ENCODE data around the gene PTPRN2.

DNA sequence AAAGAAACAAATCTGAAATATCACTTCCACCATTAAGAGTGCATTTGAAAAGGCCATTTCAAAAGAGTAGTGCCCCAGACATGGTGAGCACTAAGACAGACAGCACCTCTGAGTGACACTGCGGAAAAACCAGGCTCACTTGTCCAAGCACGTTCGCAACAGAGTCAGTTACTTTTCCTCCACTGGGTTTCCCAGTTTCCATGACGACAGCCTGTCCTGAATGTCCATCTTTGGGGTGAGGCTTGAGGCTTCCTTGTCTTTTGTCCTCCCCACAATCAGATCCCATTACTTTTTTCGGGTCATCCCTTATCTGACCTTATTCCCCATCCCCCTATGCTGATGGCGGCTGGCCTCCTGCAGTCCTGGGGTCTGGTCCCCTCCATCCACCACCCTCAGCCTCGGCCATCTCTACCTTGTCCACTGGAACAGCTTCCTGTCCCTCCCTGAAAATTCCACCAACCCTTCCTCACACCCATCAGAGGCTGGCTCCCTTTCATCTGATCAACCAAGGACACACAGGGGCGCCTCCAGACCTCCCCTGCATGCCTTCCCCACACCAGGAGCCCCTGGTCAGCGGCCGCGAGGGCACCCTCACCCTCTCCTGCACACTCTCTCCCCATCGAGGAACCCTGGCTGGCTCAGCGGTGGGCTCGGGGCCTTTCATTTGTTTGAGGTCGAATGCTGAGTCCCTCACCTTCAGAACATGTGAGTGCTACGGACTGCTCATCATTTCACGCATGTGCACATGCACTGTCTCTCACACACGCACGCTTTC lies 887.2 kb downstream of the PTPRN2 start:
- no peak for TF ChIP-seq ZFX (IDR thresholded peaks at IDR 0.05; ENCODE audit: borderline replicate concordance)
- TF ChIP-seq, protein P1, sequence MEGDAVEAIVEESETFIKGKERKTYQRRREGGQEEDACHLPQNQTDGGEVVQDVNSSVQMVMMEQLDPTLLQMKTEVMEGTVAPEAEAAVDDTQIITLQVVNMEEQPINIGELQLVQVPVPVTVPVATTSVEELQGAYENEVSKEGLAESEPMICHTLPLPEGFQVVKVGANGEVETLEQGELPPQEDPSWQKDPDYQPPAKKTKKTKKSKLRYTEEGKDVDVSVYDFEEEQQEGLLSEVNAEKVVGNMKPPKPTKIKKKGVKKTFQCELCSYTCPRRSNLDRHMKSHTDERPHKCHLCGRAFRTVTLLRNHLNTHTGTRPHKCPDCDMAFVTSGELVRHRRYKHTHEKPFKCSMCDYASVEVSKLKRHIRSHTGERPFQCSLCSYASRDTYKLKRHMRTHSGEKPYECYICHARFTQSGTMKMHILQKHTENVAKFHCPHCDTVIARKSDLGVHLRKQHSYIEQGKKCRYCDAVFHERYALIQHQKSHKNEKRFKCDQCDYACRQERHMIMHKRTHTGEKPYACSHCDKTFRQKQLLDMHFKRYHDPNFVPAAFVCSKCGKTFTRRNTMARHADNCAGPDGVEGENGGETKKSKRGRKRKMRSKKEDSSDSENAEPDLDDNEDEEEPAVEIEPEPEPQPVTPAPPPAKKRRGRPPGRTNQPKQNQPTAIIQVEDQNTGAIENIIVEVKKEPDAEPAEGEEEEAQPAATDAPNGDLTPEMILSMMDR (IDR thresholded peaks at IDR 0.05) = no peak
